Cardiac septum (tissue), 1 donor: Measurements from ENCODE around the gene INPPL1. TPM values are rescaled to one million over a fixed set of nuclear protein-coding genes. Genes with fewer than 3 reads are reported as not detected.

ENCODE experiments used
- DNase-seq: peaks from one replicate; pipeline ENCODE4 v3.0.0-alpha.2; 2020; ENCODE audit warnings: low spot score
- intact Hi-C: fragments of 100-400 bp; cut with DNase I; formaldehyde crosslinking; loops from one replicate; pipeline ENCODE4 v1.14.0; 2022
- total RNA-seq: library from RNA; stranded (reverse); fragmentation: NEBNext Ultra II Directional; extraction: Animal tissue kit (Norgen Biotek cat#: 25700); gene quantifications from one replicate; pipeline ENCODE4 v1.2.1, GENCODE V29; 2021
- donor health status: DM: no; HTN: no; CAD: no.

The INPPL1 gene
- total RNA-seq, 1 donor from 2014 or later: 132 TPM

GRCh38 chr11:72216638-72217037 lies 7.9 kb upstream of the INPPL1 start, which contains the start of gene FOLR2:
TSS of gene FOLR2 (plus strand) at chr11:72216794. CDS start at chr11:72218585, 1,791 bp downstream.
- intact Hi-C loops: no loop called here
- no peak for DNase-seq

- DNase-seq: no peak
- intact Hi-C loops: no loop called here
Observed at GRCh38 chr11:72217841-72218240, 6.7 kb upstream of the INPPL1 start.

- DNase-seq: no peak
- intact Hi-C loops: no loop called here
Observed at GRCh38 chr11:72218251-72218745, 6.3 kb upstream of the INPPL1 start.

- intact Hi-C loops: loop anchor here (5.0 to 10.0 kb wide), 2 partner anchors 179 to 594 kb away; partner anchors contain the start of gene ATG16L2
- no peak for DNase-seq
Observed at GRCh38 chr11:72220696-72221363, 3.7 kb upstream of the INPPL1 start.

- intact Hi-C loops: loop anchor here (2.0 to 10.0 kb wide), 3 partner anchors 109 to 593 kb away; partner anchors contain the start of genes ANAPC15 and ATG16L2
- no peak for DNase-seq
Observed at GRCh38 chr11:72221386-72222075, 3.0 kb upstream of the INPPL1 start.

- intact Hi-C loops: loop anchor here (2.0 to 10.0 kb wide), 3 partner anchors 109 to 593 kb away; partner anchors contain the start of genes ANAPC15 and ATG16L2
- no peak for DNase-seq
Observed at GRCh38 chr11:72222106-72222891, 2.3 kb upstream of the INPPL1 start.

- DNase-seq: peak; percentile 97
- intact Hi-C loops: loop anchor here (2.0 to 10.0 kb wide), 3 partner anchors 110 to 592 kb away; partner anchors contain the start of genes ANAPC15 and ATG16L2
Observed at GRCh38 chr11:72222907-72223614, 1.5 kb upstream of the INPPL1 start.

GRCh38 chr11:72223615-72224563 lies 678 bp upstream of the INPPL1 start:
- intact Hi-C loops: loop anchor here (1.0 to 10.0 kb wide), 4 partner anchors 15 to 591 kb away; partner anchors contain the start of genes ANAPC15 and ATG16L2
- peak; percentile 87 for DNase-seq

GRCh38 chr11:72225411-72225951 lies 914 bp downstream of the INPPL1 start:
- intact Hi-C loops: loop anchor here (10.0 kb wide), 1 partner anchor 589 kb away; the partner anchor contains the start of gene ATG16L2
- no peak for DNase-seq

- DNase-seq: no peak
- intact Hi-C loops: loop anchor here (10.0 kb wide), 1 partner anchor 588 kb away; the partner anchor contains the start of gene ATG16L2
Observed at GRCh38 chr11:72226701-72227100, 2.1 kb downstream of the INPPL1 start.

- intact Hi-C loops: loop anchor here (10.0 kb wide), 1 partner anchor 587 kb away; the partner anchor contains the start of gene ATG16L2
- peak; percentile 51 for DNase-seq
Observed at GRCh38 chr11:72227316-72228228, 3.0 kb downstream of the INPPL1 start.

- intact Hi-C loops: loop anchor here (10.0 kb wide), 1 partner anchor 586 kb away; the partner anchor contains the start of gene ATG16L2
- peak; percentile 71 for DNase-seq
Observed at GRCh38 chr11:72228229-72228843, 3.8 kb downstream of the INPPL1 start.

- intact Hi-C loops: loop anchor here (10.0 kb wide), 1 partner anchor 586 kb away; the partner anchor contains the start of gene ATG16L2
- no peak for DNase-seq
Observed at GRCh38 chr11:72228844-72229231, 4.3 kb downstream of the INPPL1 start.

- intact Hi-C loops: loop anchor here (10.0 kb wide), 1 partner anchor 585 kb away; the partner anchor contains the start of gene ATG16L2
- DNase-seq: no peak
Observed at GRCh38 chr11:72229336-72229924, 4.9 kb downstream of the INPPL1 start.
